K562 (cell line): ENCODE results near the gene APIP. TPM values are rescaled to one million over a fixed set of nuclear protein-coding genes. Genes with fewer than 3 reads are reported as not detected.

Experiments used
- ATAC-seq: fragments of 200-7000 bp; cut with Tn5 transposase; 3 replicates; pipeline ENCODE4 v1.9.1; 2020; ENCODE audit warnings: moderate library complexity
- BruUV-seq: library from RNA; stranded (reverse); fragments of 400-500 nt; replicated peaks from 2 replicates; lab custom pipeline; 2021; lab: Mats Ljungman, UMichigan
- CTCF ChIA-PET: fragments of 300-600 bp; formaldehyde crosslinking; extraction: SDS; loops from one replicate; lab custom pipeline; 2021; ENCODE audit warnings: low intra/inter-chr PET ratio; lab: Yijun Ruan, JAX
- POLR2A ChIA-PET: fragments of 300-600, 350-650 bp; sonication (Branson Sonifier 250); formaldehyde crosslinking; extraction: SDS; loops from one replicate; lab custom pipeline; 2021; ENCODE audit warnings: antibody characterized with exemption, inconsistent platforms; lab: Yijun Ruan, JAX
- DNase-seq, 4 experiments: peaks; one replicate each; pipeline versions ENCODE4 v3.0.0 to v3.0.0-alpha.2; 2011 to 2018; ENCODE audit warnings: low spot score in 3 of 4, mixed read lengths in 3 of 4; ENCODE audit errors: extremely low read depth in 1 of 4
- FAIRE-seq: peaks from 2 replicates; lab custom pipeline; 2011; peaks lifted over from hg19 to GRCh38; lab: Jason Lieb, UNC
- H2AFZ ChIP-seq: 2 replicates; pipeline ENCODE4 v1.6.0; 2011; ENCODE audit warnings: low read depth, low read length, control low read depth, inconsistent platforms
- H3K27ac ChIP-seq: fragments of 200-600 bp; 3 replicates; pipeline ENCODE4 v1.8.0; 2011; ENCODE audit warnings: low read depth, mild to moderate bottlenecking, control low read depth, inconsistent platforms, low read length, moderate library complexity, mixed read lengths; ENCODE audit errors: extremely low read depth
- H3K27me3 ChIP-seq, 2 experiments: fragments of 300-600 bp in 1 of 2; 2 replicates in 1 of 2; 3 replicates in 1 of 2; pipeline versions ENCODE4 v1.6.0 to v1.8.0; 2011; ENCODE audit warnings: inconsistent platforms in 2 of 2, low read length in 2 of 2, mild to moderate bottlenecking in 1 of 2, mixed read lengths in 1 of 2, moderate library complexity in 1 of 2; ENCODE audit not compliant: control insufficient read depth in 2 of 2, insufficient read depth in 2 of 2
- H3K36me3 ChIP-seq: fragments of 300-600 bp; 3 replicates; pipeline ENCODE4 v1.8.0; 2011; ENCODE audit warnings: mild to moderate bottlenecking, low read length, inconsistent platforms; ENCODE audit not compliant: control insufficient read depth, insufficient read depth
- H3K4me1 ChIP-seq, 2 experiments: fragments of 200-600 bp in 1 of 2; replicated peaks in 1 of 2; 2 replicates in 1 of 2; 3 replicates in 1 of 2; pipeline versions ENCODE4 v1.5.1 to v1.8.0; 2011; ENCODE audit warnings: inconsistent platforms in 2 of 2, low read length in 2 of 2, mild to moderate bottlenecking in 1 of 2, mixed read lengths in 1 of 2, moderate library complexity in 1 of 2; ENCODE audit not compliant: control insufficient read depth in 2 of 2, insufficient read depth in 2 of 2
- H3K4me2 ChIP-seq: 2 replicates; pipeline ENCODE4 v1.6.1; 2011; ENCODE audit warnings: low read length, control low read depth, inconsistent platforms, mixed read lengths; ENCODE audit not compliant: insufficient read depth
- H3K4me3 ChIP-seq: fragments of 200-600 bp; sonication (generic), shearing (Covaris generic); 2 replicates; pipeline ENCODE4 v1.5.1; 2016; ENCODE audit warnings: control low read depth, inconsistent platforms
- H3K79me2 ChIP-seq: fragments of 200-600 bp; 3 replicates; pipeline ENCODE4 v1.8.0; 2011; ENCODE audit warnings: low read length, inconsistent platforms; ENCODE audit not compliant: control insufficient read depth, insufficient read depth
- H3K9ac ChIP-seq, 2 experiments: 2 replicates each; pipeline versions ENCODE4 v1.6.0 to v1.6.1; 2011; ENCODE audit warnings: low read depth in 2 of 2, low read length in 2 of 2, control low read depth in 1 of 2, inconsistent platforms in 1 of 2, mild to moderate bottlenecking in 1 of 2, mixed read lengths in 1 of 2; ENCODE audit not compliant: insufficient read depth in 1 of 2
- H3K9me1 ChIP-seq: one replicate; pipeline ENCODE4 v1.6.0; 2011; ENCODE audit warnings: inconsistent platforms, mild to moderate bottlenecking, low read length, moderate library complexity; ENCODE audit not compliant: control insufficient read depth, insufficient read depth
- H3K9me3 ChIP-seq: replicated peaks from 2 replicates; pipeline ENCODE4 v1.5.1; 2011; ENCODE audit warnings: low read depth, low read length, inconsistent platforms; ENCODE audit not compliant: control insufficient read depth, insufficient read depth
- H4K20me1 ChIP-seq: replicated peaks from 2 replicates; pipeline ENCODE4 v1.6.1; 2011; ENCODE audit warnings: low read length, inconsistent platforms, mixed read lengths; ENCODE audit not compliant: control insufficient read depth, insufficient read depth
- STAT5A ChIP-seq: IDR thresholded peaks from 2 replicates; pipeline ENCODE4 v1.6.1; 2012; ENCODE audit warnings: low read length, inconsistent platforms, borderline replicate concordance
- STAT6 ChIP-seq: sonication (generic); formaldehyde crosslinking; IDR thresholded peaks from 2 replicates; pipeline ENCODE4 v1.8.1; 2023; ENCODE audit warnings: mild to moderate bottlenecking, missing genetic modification reagents
- ZNF239 ChIP-seq: fragments of 250-450 bp; sonication (Bioruptor Pico); IDR thresholded peaks from 2 replicates; pipeline ENCODE4 v1.4.0; 2020; ENCODE audit warnings: mild to moderate bottlenecking
- ZNF583 ChIP-seq: fragments of 250-450 bp; sonication (Bioruptor Pico); IDR thresholded peaks from 2 replicates; pipeline ENCODE4 v1.4.0; 2020
- in situ Hi-C: fragments of 300-500 bp; cut with MboI; formaldehyde crosslinking; loops from 4 replicates; pipeline ENCODE4 v1.15.0; 2018; ENCODE audit warnings: inconsistent platforms, mixed read lengths
- intact Hi-C: fragments of 100-400 bp; cut with micrococcal nuclease; formaldehyde crosslinking; loops from 2 replicates; pipeline ENCODE4 v1.14.2; 2022
- polyA plus RNA-seq, 8 experiments: library from polyadenylated mRNA; depleted of rRNA in 4 of 8; stranded (reverse) in 5 of 8; unstranded in 3 of 8; fragments of >200 nt; fragmentation: Nextera tagmentation in 2 of 8; fragmentation: Illumina TruSeq in 1 of 8; extraction: Ambion mirVana in 2 of 8; extraction: Trizol in 1 of 8; gene quantifications; 2 replicates each; pipeline versions ENCODE4 v1.2.1 to v1.2.3, GENCODE V29; 2011 to 2014; ENCODE audit warnings: inconsistent platforms in 1 of 8, missing spikeins in 1 of 8
- total RNA-seq, 7 experiments: library from RNA; depleted of rRNA in 6 of 7; stranded (reverse); fragments of >200 nt in 6 of 7; fragmentation: Illumina TruSeq in 2 of 7; extraction: Trizol in 2 of 7; gene quantifications; 2 replicates each; pipeline versions ENCODE4 v1.2.1 to v1.2.3, GENCODE V29; 2011 to 2021; ENCODE audit warnings: low replicate concordance in 1 of 7

Gene APIP
- total and polyA plus RNA-seq, 9 of the 15 experiments (the other 6 are each of a cell fraction or from before 2014, with no cell fraction given) = 63.7 to 110 (median 82.8) TPM

GRCh38 chr11:34948696-34949095 lies 32.5 kb upstream of the APIP start:
- no peaks in the 10 kb centered on the region; the same call in 1 of the 2 replicates for H4K20me1 ChIP-seq
- in situ Hi-C loops = loop anchor here (25.0 kb wide), 1 partner anchor 289 kb away; no protein-coding TSS in a partner anchor

More at GRCh38 chr11:34948696-34949095, 32.5 kb upstream of the APIP start:
- no peaks in the 10 kb centered on the region for H3K4me1 ChIP-seq
- H3K9me1 ChIP-seq = no peaks in the 10 kb centered on the region
- H3K27me3 ChIP-seq = no peaks in the 10 kb centered on the region
- no peak overlapping the region for H3K4me3 ChIP-seq
- H3K79me2 ChIP-seq = peaks cover 10% of the 10 kb centered on the region; the same call in 1 of the 3 replicates
- H3K9ac ChIP-seq = no peak overlapping the region
- H3K36me3 ChIP-seq = peaks cover 3% of the 10 kb centered on the region; the same call in 1 of the 3 replicates
- no peaks in the 10 kb centered on the region for H3K9me3 ChIP-seq
- CTCF ChIA-PET = no interaction called here
- no peak overlapping the region for H3K4me2 ChIP-seq
- TF ChIP-seq ZNF239 (no peak), STAT5A (no peak), ZNF583 (no peak), STAT6 (CRISPR knock-in tag) (no peak)
- no peak for ATAC-seq
- intact Hi-C loops = no loop called here
- H3K27ac ChIP-seq = no peak overlapping the region
- no peak for DNase-seq
- H2AFZ ChIP-seq = no peak overlapping the region
- POLR2A ChIA-PET = no interaction called here
- no TSS peak for BruUV-seq
- FAIRE-seq = no peak
